ENCODE results near the gene ANXA2. TPM values are rescaled to one million over a fixed set of nuclear protein-coding genes. Genes with fewer than 3 reads are reported as not detected.

The ANXA2 gene
- total and polyA plus RNA-seq, 2 experiments from 2014 or later, result 202 to 225 TPM

- TF ChIP-seq ZNF331 (CRISPR knock-in tag; IDR thresholded peaks at IDR 0.05; ENCODE audit: low read depth) (no peak), EZH2phosphoT487 (IDR thresholded peaks at IDR 0.05; ENCODE audit: unreplicated experiment) (no peak), EZH2 (IDR thresholded peaks at IDR 0.05; ENCODE audit: low read depth, unreplicated experiment) (no peak), NANOG (IDR thresholded peaks at IDR 0.05; ENCODE audit: borderline replicate concordance) (no peak), POLR2AphosphoS5 (IDR thresholded peaks at IDR 0.05; ENCODE audit: low read depth) (no peak)
- TF ChIP-seq, protein P1, sequence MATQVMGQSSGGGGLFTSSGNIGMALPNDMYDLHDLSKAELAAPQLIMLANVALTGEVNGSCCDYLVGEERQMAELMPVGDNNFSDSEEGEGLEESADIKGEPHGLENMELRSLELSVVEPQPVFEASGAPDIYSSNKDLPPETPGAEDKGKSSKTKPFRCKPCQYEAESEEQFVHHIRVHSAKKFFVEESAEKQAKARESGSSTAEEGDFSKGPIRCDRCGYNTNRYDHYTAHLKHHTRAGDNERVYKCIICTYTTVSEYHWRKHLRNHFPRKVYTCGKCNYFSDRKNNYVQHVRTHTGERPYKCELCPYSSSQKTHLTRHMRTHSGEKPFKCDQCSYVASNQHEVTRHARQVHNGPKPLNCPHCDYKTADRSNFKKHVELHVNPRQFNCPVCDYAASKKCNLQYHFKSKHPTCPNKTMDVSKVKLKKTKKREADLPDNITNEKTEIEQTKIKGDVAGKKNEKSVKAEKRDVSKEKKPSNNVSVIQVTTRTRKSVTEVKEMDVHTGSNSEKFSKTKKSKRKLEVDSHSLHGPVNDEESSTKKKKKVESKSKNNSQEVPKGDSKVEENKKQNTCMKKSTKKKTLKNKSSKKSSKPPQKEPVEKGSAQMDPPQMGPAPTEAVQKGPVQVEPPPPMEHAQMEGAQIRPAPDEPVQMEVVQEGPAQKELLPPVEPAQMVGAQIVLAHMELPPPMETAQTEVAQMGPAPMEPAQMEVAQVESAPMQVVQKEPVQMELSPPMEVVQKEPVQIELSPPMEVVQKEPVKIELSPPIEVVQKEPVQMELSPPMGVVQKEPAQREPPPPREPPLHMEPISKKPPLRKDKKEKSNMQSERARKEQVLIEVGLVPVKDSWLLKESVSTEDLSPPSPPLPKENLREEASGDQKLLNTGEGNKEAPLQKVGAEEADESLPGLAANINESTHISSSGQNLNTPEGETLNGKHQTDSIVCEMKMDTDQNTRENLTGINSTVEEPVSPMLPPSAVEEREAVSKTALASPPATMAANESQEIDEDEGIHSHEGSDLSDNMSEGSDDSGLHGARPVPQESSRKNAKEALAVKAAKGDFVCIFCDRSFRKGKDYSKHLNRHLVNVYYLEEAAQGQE (IDR thresholded peaks at IDR 0.05; ENCODE audit: unreplicated experiment), result no peak
Observed at GRCh38 chr15:60343221-60343970, 54.4 kb downstream of the ANXA2 start (continued).

DNA sequence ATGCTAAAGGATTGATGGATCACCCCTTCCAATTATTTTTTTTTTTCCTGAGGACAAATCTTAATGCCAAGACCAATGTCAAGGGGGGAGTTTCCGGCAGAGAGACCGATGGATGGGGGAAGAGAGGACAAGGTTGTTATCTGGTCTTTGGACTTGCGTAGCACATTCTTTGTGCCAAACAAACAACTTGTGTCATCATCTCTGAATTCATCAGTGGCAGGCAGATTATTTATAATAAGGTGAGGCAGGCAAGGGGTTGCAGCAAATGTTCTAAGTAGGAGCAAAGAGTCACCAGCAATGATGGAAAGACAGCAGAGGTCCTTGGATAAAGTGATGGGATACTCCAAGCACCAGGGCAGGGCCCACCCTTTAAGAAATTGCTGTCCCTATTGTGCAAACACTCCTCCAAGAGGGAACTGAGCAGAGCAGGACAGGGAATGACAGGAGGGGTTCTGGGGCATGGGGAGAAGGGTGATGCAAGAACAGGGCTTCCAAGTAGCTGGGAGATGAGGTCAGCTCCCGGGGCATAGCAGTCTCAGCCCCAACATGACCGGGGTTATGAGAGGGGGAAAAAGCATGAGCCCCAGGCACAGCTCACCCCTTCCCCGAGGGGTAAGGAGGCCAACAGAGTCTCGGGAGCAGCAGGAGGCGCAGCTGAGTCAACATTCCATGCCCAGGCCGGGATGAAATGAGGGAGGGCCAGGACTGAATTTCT lies 57.4 kb downstream of the ANXA2 start:
- no peaks in the 10 kb centered on the region for H3K9me2 ChIP-seq (ENCODE audit: insufficient read depth)
- no peak overlapping the region for H3K4me2 ChIP-seq
- no peaks in the 10 kb centered on the region for H3K36me3 Mint-ChIP-seq (ENCODE audit: low read depth)
- 0 out of 2 replicates have a peak, but pooled peaks cover 2% of the 10 kb centered on the region for H4K20me1 ChIP-seq (replicated peaks; ENCODE audit: insufficient read depth)
- no peak overlapping the region for H3K4me3 ChIP-seq
- TF ChIP-seq, protein P2, sequence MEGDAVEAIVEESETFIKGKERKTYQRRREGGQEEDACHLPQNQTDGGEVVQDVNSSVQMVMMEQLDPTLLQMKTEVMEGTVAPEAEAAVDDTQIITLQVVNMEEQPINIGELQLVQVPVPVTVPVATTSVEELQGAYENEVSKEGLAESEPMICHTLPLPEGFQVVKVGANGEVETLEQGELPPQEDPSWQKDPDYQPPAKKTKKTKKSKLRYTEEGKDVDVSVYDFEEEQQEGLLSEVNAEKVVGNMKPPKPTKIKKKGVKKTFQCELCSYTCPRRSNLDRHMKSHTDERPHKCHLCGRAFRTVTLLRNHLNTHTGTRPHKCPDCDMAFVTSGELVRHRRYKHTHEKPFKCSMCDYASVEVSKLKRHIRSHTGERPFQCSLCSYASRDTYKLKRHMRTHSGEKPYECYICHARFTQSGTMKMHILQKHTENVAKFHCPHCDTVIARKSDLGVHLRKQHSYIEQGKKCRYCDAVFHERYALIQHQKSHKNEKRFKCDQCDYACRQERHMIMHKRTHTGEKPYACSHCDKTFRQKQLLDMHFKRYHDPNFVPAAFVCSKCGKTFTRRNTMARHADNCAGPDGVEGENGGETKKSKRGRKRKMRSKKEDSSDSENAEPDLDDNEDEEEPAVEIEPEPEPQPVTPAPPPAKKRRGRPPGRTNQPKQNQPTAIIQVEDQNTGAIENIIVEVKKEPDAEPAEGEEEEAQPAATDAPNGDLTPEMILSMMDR (conservative IDR thresholded peaks at IDR 0.05; ENCODE audit: low read depth in 2 of 2), result peak; percentile 46 to 66
- TF ChIP-seq, protein P3, sequence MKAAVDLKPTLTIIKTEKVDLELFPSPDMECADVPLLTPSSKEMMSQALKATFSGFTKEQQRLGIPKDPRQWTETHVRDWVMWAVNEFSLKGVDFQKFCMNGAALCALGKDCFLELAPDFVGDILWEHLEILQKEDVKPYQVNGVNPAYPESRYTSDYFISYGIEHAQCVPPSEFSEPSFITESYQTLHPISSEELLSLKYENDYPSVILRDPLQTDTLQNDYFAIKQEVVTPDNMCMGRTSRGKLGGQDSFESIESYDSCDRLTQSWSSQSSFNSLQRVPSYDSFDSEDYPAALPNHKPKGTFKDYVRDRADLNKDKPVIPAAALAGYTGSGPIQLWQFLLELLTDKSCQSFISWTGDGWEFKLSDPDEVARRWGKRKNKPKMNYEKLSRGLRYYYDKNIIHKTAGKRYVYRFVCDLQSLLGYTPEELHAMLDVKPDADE (IDR thresholded peaks at IDR 0.05), result no peak
- ATAC-seq (peak; percentile 73), DNase-seq (ENCODE audit: low spot score) (peak; percentile 56)
- H3K36me3 ChIP-seq (ENCODE audit: insufficient read depth), result no peaks in the 10 kb centered on the region
- H3K27me3 ChIP-seq (ENCODE audit: insufficient read depth), result no peaks in the 10 kb centered on the region
- no peaks in the 10 kb centered on the region for H3F3A ChIP-seq (replicated peaks; ENCODE audit: low read depth)
- no peaks in the 10 kb centered on the region for H3K9me3 Mint-ChIP-seq
- peak overlapping the region; percentile 52; the same call in 1 of the 2 replicates for H2AFZ ChIP-seq
- H3K27me3 Mint-ChIP-seq (ENCODE audit: insufficient read depth, low read depth, poor library complexity), result no peaks in the 10 kb centered on the region
- H3K27ac Mint-ChIP-seq, result peak overlapping the region; percentile 38; the same call in 1 of the 2 replicates
- H3K27ac ChIP-seq (ENCODE audit: low read depth), result no peak overlapping the region
- H3K4me3 Mint-ChIP-seq, result no peak overlapping the region
- H3K4me1 Mint-ChIP-seq, result peaks cover 16% of the 10 kb centered on the region
- H3K4me1 ChIP-seq (ENCODE audit: insufficient read depth), result no peaks in the 10 kb centered on the region
- H3K79me2 ChIP-seq (replicated peaks; ENCODE audit: insufficient read depth), result no peaks in the 10 kb centered on the region

All from GM23338 (cell line).